D721Med (cell line): Measurements from ENCODE around the gene KIF3C.
"Not testable (repeated sequence)": the region's sequence is repeated elsewhere in the genome, so short reads cannot be mapped to it uniquely, and the experiment has no call there.

Experiments used
- DNase-seq: peaks from one replicate; pipeline ENCODE4 v3.0.0; 2011; ENCODE audit warnings: low spot score; ENCODE audit not compliant: insufficient read length
- FAIRE-seq: peaks from 2 replicates; lab custom pipeline; 2011; peaks lifted over from hg19 to GRCh38; lab: Jason Lieb, UNC
- CTCF ChIP-seq: IDR thresholded peaks from 2 replicates; pipeline ENCODE4 v1.5.1; 2012; ENCODE audit warnings: mild to moderate bottlenecking, control low read depth; ENCODE audit not compliant: insufficient read depth; ENCODE audit errors: missing control alignments

The KIF3C gene

GRCh38 chr2:26008851-26009566 is 26.7 kb upstream of the KIF3C start:
- DNase-seq (no peak), FAIRE-seq (no peak)
- TF ChIP-seq CTCF: no peak

GRCh38 chr2:26008095-26008494 is 25.8 kb upstream of the KIF3C start:
- no peak for DNase-seq
- FAIRE-seq: no peak
- TF ChIP-seq CTCF: no peak

- FAIRE-seq (no peak), DNase-seq (no peak)
- no peak for TF ChIP-seq CTCF
Measured at GRCh38 chr2:26002632-26003310, 20.5 kb upstream of the KIF3C start.

GRCh38 chr2:26001743-26002351 is 19.6 kb upstream of the KIF3C start:
- TF ChIP-seq CTCF: no peak
- DNase-seq: no peak

GRCh38 chr2:26000561-26001082 is 18.3 kb upstream of the KIF3C start:
- DNase-seq (no peak), FAIRE-seq (no peak)
- no peak for TF ChIP-seq CTCF

More at GRCh38 chr2:26001743-26002351, 19.6 kb upstream of the KIF3C start:
- no peak for FAIRE-seq

GRCh38 chr2:25999406-25999805 is 17.1 kb upstream of the KIF3C start:
- DNase-seq, FAIRE-seq: not testable (repeated sequence)

GRCh38 chr2:25998816-25999383 is 16.6 kb upstream of the KIF3C start:
- not testable (repeated sequence) for FAIRE-seq, DNase-seq
